ENCODE results near the gene SHISAL1.

GRCh38 chr22:44293876-44294275 is 18.9 kb downstream of the SHISAL1 start:
- TF ChIP-seq SPI1 (IDR thresholded peaks at IDR 0.05; ENCODE audit: low read depth, low read length) (no peak), POLR2A (IDR thresholded peaks at IDR 0.05; ENCODE audit: low read depth, low read length) (no peak), POLR2AphosphoS5 (IDR thresholded peaks at IDR 0.05; ENCODE audit: low read depth, low read length) (no peak)
